PC-9 (cell line): ENCODE results near the gene LMOD2. TPM values are rescaled to one million over a fixed set of nuclear protein-coding genes. Genes with fewer than 3 reads are reported as not detected.

Experiments
- BruUV-seq: library from RNA; stranded (reverse); fragments of 400-500 nt; replicated peaks from 2 replicates; lab custom pipeline; 2021; lab: Mats Ljungman, UMichigan
- CTCF ChIA-PET: fragments of 300-600 bp; sonication (Branson Sonifier 250); formaldehyde crosslinking; loops from one replicate; lab custom pipeline; 2022; ENCODE audit warnings: antibody characterized with exemption; lab: Charles Lee
- POLR2A ChIA-PET: fragments of 300-600 bp; sonication (Branson Sonifier 250); formaldehyde crosslinking; loops from one replicate; lab custom pipeline; 2022; ENCODE audit warnings: antibody characterized with exemption; ENCODE audit not compliant: unreplicated experiment; lab: Charles Lee
- DNase-seq, 2 experiments: peaks; one replicate each; pipeline versions ENCODE4 v3.0.0 to v3.0.0-alpha.2; 2015 to 2022; ENCODE audit warnings: mixed read lengths in 1 of 2
- H2AFZ ChIP-seq: fragments of 200-600 bp; sonication (generic); 2 replicates; pipeline ENCODE4 v1.8.1; 2017; ENCODE audit warnings: antibody characterized with exemption
- H3F3A ChIP-seq: fragments of 200-600 bp; sonication (generic); 2 replicates; pipeline ENCODE4 v1.8.1; 2017; ENCODE audit warnings: antibody characterized with exemption, mild to moderate bottlenecking, low read depth; ENCODE audit not compliant: insufficient read depth
- H3K27ac ChIP-seq: fragments of 200-600 bp; sonication (generic); 2 replicates; pipeline ENCODE4 v1.6.1; 2016; ENCODE audit warnings: mixed run types
- H3K27me3 ChIP-seq: fragments of 200-600 bp; sonication (generic); 2 replicates; pipeline ENCODE4 v1.6.1; 2016; ENCODE audit warnings: low read depth, mixed run types; ENCODE audit not compliant: insufficient read depth
- H3K36me3 ChIP-seq: fragments of 200-600 bp; sonication (generic); 2 replicates; pipeline ENCODE4 v1.6.1; 2016; ENCODE audit warnings: low read depth, mixed run types
- H3K4me1 ChIP-seq: fragments of 200-600 bp; sonication (generic); replicated peaks from 2 replicates; pipeline ENCODE4 v1.6.1; 2016; ENCODE audit warnings: mixed run types; ENCODE audit not compliant: insufficient read depth
- H3K4me2 ChIP-seq: fragments of 200-600 bp; sonication (generic); 2 replicates; pipeline ENCODE4 v1.6.1; 2017; ENCODE audit warnings: mixed run types
- H3K4me3 ChIP-seq: fragments of 200-600 bp; sonication (generic); 2 replicates; pipeline ENCODE4 v1.6.1; 2016; ENCODE audit warnings: mixed run types
- H3K79me2 ChIP-seq: fragments of 200-600 bp; sonication (generic); 2 replicates; pipeline ENCODE4 v1.6.1; 2017; ENCODE audit warnings: low read depth, mixed run types
- H3K9me2 ChIP-seq: fragments of 200-600 bp; sonication (generic); 2 replicates; pipeline ENCODE4 v1.8.1; 2017; ENCODE audit warnings: mild to moderate bottlenecking; ENCODE audit not compliant: insufficient read depth
- H3K9me3 ChIP-seq: fragments of 200-600 bp; sonication (generic); 2 replicates; pipeline ENCODE4 v1.8.1; 2016; ENCODE audit warnings: low read depth; ENCODE audit not compliant: insufficient read depth
- H4K20me1 ChIP-seq: fragments of 200-600 bp; sonication (generic); 2 replicates; pipeline ENCODE4 v1.8.1; 2017; ENCODE audit not compliant: insufficient read depth
- CTCF ChIP-seq: fragments of 200-600 bp; sonication (generic); conservative IDR thresholded peaks from 2 replicates; pipeline ENCODE4 v1.6.1; 2017; ENCODE audit warnings: mixed run types, antibody characterized with exemption, mild to moderate bottlenecking, moderate library complexity
- EZH2 ChIP-seq: fragments of 200-600 bp; sonication (generic); IDR thresholded peaks from 2 replicates; pipeline ENCODE4 v1.8.0; 2017; ENCODE audit warnings: antibody characterized with exemption, low read depth
- intact Hi-C: fragments of 100-400 bp; cut with micrococcal nuclease; formaldehyde crosslinking; loops from one replicate; pipeline ENCODE4 v1.10.0; 2022; ENCODE audit not compliant: unreplicated experiment
- total RNA-seq: library from RNA; stranded (reverse); gene quantifications from 2 replicates; pipeline ENCODE4 v1.2.3, GENCODE V29; 2021

Gene LMOD2
- total RNA-seq, 1 experiment from 2014 or later: not detected

- Histone ChIP-seq H4K20me1 (no peaks in the 10 kb centered on the region), H3K9me2 (no peaks in the 10 kb centered on the region), H3K4me3 (no peak overlapping the region), H3F3A (peaks cover 6% of the 10 kb centered on the region; the same call in 1 of the 2 replicates), H3K4me2 (no peak overlapping the region), H3K9me3 (no peaks in the 10 kb centered on the region), H3K27ac (no peak overlapping the region), H3K36me3 (no peaks in the 10 kb centered on the region), H3K4me1 (peaks cover 20% of the 10 kb centered on the region), H3K27me3 (no peaks in the 10 kb centered on the region), H3K79me2 (no peaks in the 10 kb centered on the region), H2AFZ (no peak overlapping the region)
- intact Hi-C loops: loop anchor here (5.0 to 10.0 kb wide), 4 partner anchors 43 to 1145 kb away; no protein-coding TSS in a partner anchor
- no peak for TF ChIP-seq EZH2
- no peak for TF ChIP-seq CTCF
- CTCF ChIA-PET: no interaction called here
- no peak for DNase-seq
- BruUV-seq: no TSS peak
- POLR2A ChIA-PET: no interaction called here
Observed at GRCh38 chr7:123639631-123640030, 16.0 kb upstream of the LMOD2 start.

- H3K4me2 ChIP-seq: no peak overlapping the region
- CTCF ChIA-PET: no interaction called here
- TF ChIP-seq EZH2: no peak
Observed at GRCh38 chr7:123640583-123640982, 15.1 kb upstream of the LMOD2 start.

GRCh38 chr7:123641901-123642300 is 13.8 kb upstream of the LMOD2 start:
- Histone ChIP-seq H3K79me2 (no peaks in the 10 kb centered on the region), H3K27me3 (no peaks in the 10 kb centered on the region), H3K4me1 (peaks cover 22% of the 10 kb centered on the region), H3K4me2 (no peak overlapping the region), H3K36me3 (no peaks in the 10 kb centered on the region), H4K20me1 (no peaks in the 10 kb centered on the region), H2AFZ (no peak overlapping the region), H3K9me3 (no peaks in the 10 kb centered on the region), H3K9me2 (no peaks in the 10 kb centered on the region), H3K4me3 (no peak overlapping the region), H3K27ac (no peak overlapping the region), H3F3A (peaks cover 9% of the 10 kb centered on the region; the same call in 1 of the 2 replicates)
- ChIA-PET CTCF (no interaction called here), POLR2A (no interaction called here)
- BruUV-seq: no TSS peak
- no peak for DNase-seq
- TF ChIP-seq CTCF (no peak), EZH2 (no peak)
- intact Hi-C loops: no loop called here

More at GRCh38 chr7:123640583-123640982, 15.1 kb upstream of the LMOD2 start:
- intact Hi-C loops: no loop called here
- peaks cover 21% of the 10 kb centered on the region for H3K4me1 ChIP-seq
- POLR2A ChIA-PET: no interaction called here
- no peaks in the 10 kb centered on the region for H3K36me3 ChIP-seq
- H3K27ac ChIP-seq: no peak overlapping the region
- no peaks in the 10 kb centered on the region for H3K27me3 ChIP-seq
- H2AFZ ChIP-seq: no peak overlapping the region
- H4K20me1 ChIP-seq: no peaks in the 10 kb centered on the region
- BruUV-seq: no TSS peak
- no peak for DNase-seq
- no peak overlapping the region for H3K4me3 ChIP-seq
- no peaks in the 10 kb centered on the region for H3K9me3 ChIP-seq
- H3K9me2 ChIP-seq: no peaks in the 10 kb centered on the region
- peaks cover 6% of the 10 kb centered on the region; the same call in 1 of the 2 replicates for H3F3A ChIP-seq
- no peaks in the 10 kb centered on the region for H3K79me2 ChIP-seq
